WTC11 (cell line): Measurements from ENCODE around the gene PGAP3. TPM values are rescaled to one million over a fixed set of nuclear protein-coding genes. Genes with fewer than 3 reads are reported as not detected.

Experiments
- ATAC-seq: fragments of 200-7000 bp; cut with Tn5 transposase; 2 replicates; pipeline ENCODE4 v1.10.0; 2021; ENCODE audit warnings: mild to moderate bottlenecking, moderate library complexity
- Bru-seq: library from RNA; stranded (reverse); fragments of 400-500 nt; gene quantifications from one replicate; lab custom pipeline; 2021; lab: Mats Ljungman, UMichigan
- CTCF ChIA-PET: fragments of 300-600 bp; sonication (Branson Sonifier 250); formaldehyde crosslinking; loops from one replicate; lab custom pipeline; 2021; ENCODE audit warnings: antibody characterized with exemption; lab: Charles Lee
- POLR2A ChIA-PET: fragments of 350-600 bp; sonication (Branson Sonifier 250); formaldehyde crosslinking; loops from one replicate; lab custom pipeline; 2021; ENCODE audit warnings: antibody characterized with exemption; lab: Charles Lee
- DNase-seq: peaks from one replicate; pipeline ENCODE4 v3.0.0; 2021; ENCODE audit warnings: low spot score
- H3K27ac Mint-ChIP-seq: 2 replicates; pipeline ENCODE4 v1.8.0; 2021; ENCODE audit warnings: mixed read lengths
- H3K27me3 Mint-ChIP-seq: 2 replicates; pipeline ENCODE4 v1.8.0; 2021; ENCODE audit warnings: low read depth, mild to moderate bottlenecking, moderate library complexity, mixed read lengths
- H3K36me3 Mint-ChIP-seq: 2 replicates; pipeline ENCODE4 v1.8.0; 2021; ENCODE audit warnings: mixed read lengths
- H3K4me1 Mint-ChIP-seq: 2 replicates; pipeline ENCODE4 v1.8.0; 2022; ENCODE audit warnings: mixed read lengths
- H3K4me3 Mint-ChIP-seq: 2 replicates; pipeline ENCODE4 v1.8.0; 2021; ENCODE audit warnings: mild to moderate bottlenecking, moderate library complexity, mixed read lengths
- H3K9me3 Mint-ChIP-seq: 2 replicates; pipeline ENCODE4 v1.8.0; 2021; ENCODE audit warnings: mixed read lengths
- ELF4 ChIP-seq: sonication (generic); formaldehyde crosslinking; IDR thresholded peaks from 2 replicates; pipeline ENCODE4 v1.8.1; 2022; ENCODE audit warnings: low read depth, mild to moderate bottlenecking, moderate library complexity, missing genetic modification reagents
- HMGA2 ChIP-seq: fragments of 250-450 bp; sonication (Bioruptor Pico); IDR thresholded peaks from 2 replicates; pipeline ENCODE4 v1.4.0; 2021; ENCODE audit warnings: mild to moderate bottlenecking, moderate library complexity
- MXD4 ChIP-seq: fragments of 250-450 bp; sonication (Bioruptor Pico); IDR thresholded peaks from 2 replicates; pipeline ENCODE4 v1.8.0; 2021; ENCODE audit warnings: mild to moderate bottlenecking, moderate library complexity, borderline replicate concordance
- NR1H2 ChIP-seq: sonication (generic); formaldehyde crosslinking; IDR thresholded peaks from 2 replicates; pipeline ENCODE4 v1.9.0; 2021; ENCODE audit warnings: mild to moderate bottlenecking, moderate library complexity, missing genetic modification reagents
- NR2C2 ChIP-seq: sonication (generic); formaldehyde crosslinking; IDR thresholded peaks from 2 replicates; pipeline ENCODE4 v1.8.0; 2022; ENCODE audit warnings: mild to moderate bottlenecking, missing genetic modification reagents
- NR3C1 ChIP-seq: sonication (generic); formaldehyde crosslinking; conservative IDR thresholded peaks from 2 replicates; pipeline ENCODE4 v1.8.1; 2023; ENCODE audit warnings: low read depth, mild to moderate bottlenecking, missing genetic modification reagents
- SP1 ChIP-seq: sonication (generic); formaldehyde crosslinking; conservative IDR thresholded peaks from 2 replicates; pipeline ENCODE4 v1.8.1; 2022; ENCODE audit warnings: missing genetic modification reagents
- ZBTB21 ChIP-seq: sonication (generic); formaldehyde crosslinking; IDR thresholded peaks from 2 replicates; pipeline ENCODE4 v1.8.1; 2023; ENCODE audit warnings: mild to moderate bottlenecking, missing genetic modification reagents, borderline replicate concordance
- ZNF396 ChIP-seq: fragments of 250-450 bp; sonication (Bioruptor Pico); IDR thresholded peaks from 2 replicates; pipeline ENCODE4 v1.8.0; 2021; ENCODE audit warnings: mild to moderate bottlenecking, moderate library complexity, borderline replicate concordance
- ZNF416 ChIP-seq: fragments of 250-450 bp; sonication (Bioruptor Pico); IDR thresholded peaks from 2 replicates; pipeline ENCODE4 v1.9.0; 2021; ENCODE audit warnings: mild to moderate bottlenecking, inconsistent platforms
- long read RNA-seq, 3 experiments: library from RNA in 1 of 3; library from capped mRNA in 1 of 3; library from polyadenylated mRNA in 1 of 3; unstranded in 2 of 3; stranded (forward) in 1 of 3; transcript quantifications; one replicate each; pipeline ENCODE4 v2.0.0, GENCODE V29; 2021
- total RNA-seq: library from RNA; stranded (reverse); gene quantifications from 3 replicates; pipeline ENCODE4 v1.2.3, GENCODE V29; 2021
- TF ChIP-seq, protein P1 (sequence below): sonication (generic); formaldehyde crosslinking; IDR thresholded peaks from 2 replicates; pipeline ENCODE4 v1.8.1; 2022; ENCODE audit warnings: low read depth, mild to moderate bottlenecking, moderate library complexity, missing genetic modification reagents, borderline replicate concordance
- TF ChIP-seq, protein P2 (sequence below): fragments of 250-450 bp; sonication (Bioruptor Pico); IDR thresholded peaks from 2 replicates; pipeline ENCODE4 v1.9.0; 2021; ENCODE audit warnings: mild to moderate bottlenecking
- TF ChIP-seq, protein P3 (sequence below): sonication (generic); formaldehyde crosslinking; IDR thresholded peaks from 2 replicates; pipeline ENCODE4 v1.8.1; 2023; ENCODE audit warnings: mild to moderate bottlenecking, missing genetic modification reagents, borderline replicate concordance
- TF ChIP-seq, protein P4 (sequence below): sonication (generic); formaldehyde crosslinking; IDR thresholded peaks from 2 replicates; pipeline ENCODE4 v1.8.1; 2023; ENCODE audit warnings: mild to moderate bottlenecking, missing genetic modification reagents, moderate library complexity
- TF ChIP-seq, protein P5 (sequence below): fragments of 250-450 bp; sonication (Bioruptor Pico); conservative IDR thresholded peaks from 2 replicates; pipeline ENCODE4 v1.9.0; 2021; ENCODE audit warnings: mild to moderate bottlenecking
- TF ChIP-seq, protein P6 (sequence below): sonication (generic); formaldehyde crosslinking; conservative IDR thresholded peaks from 2 replicates; pipeline ENCODE4 v1.8.1; 2023; ENCODE audit warnings: mild to moderate bottlenecking, low read depth, missing genetic modification reagents, moderate library complexity
- TF ChIP-seq, protein P7 (sequence below): sonication (generic); formaldehyde crosslinking; IDR thresholded peaks from 2 replicates; pipeline ENCODE4 v1.8.0; 2022; ENCODE audit warnings: mild to moderate bottlenecking, missing genetic modification reagents

The PGAP3 gene, protein sequence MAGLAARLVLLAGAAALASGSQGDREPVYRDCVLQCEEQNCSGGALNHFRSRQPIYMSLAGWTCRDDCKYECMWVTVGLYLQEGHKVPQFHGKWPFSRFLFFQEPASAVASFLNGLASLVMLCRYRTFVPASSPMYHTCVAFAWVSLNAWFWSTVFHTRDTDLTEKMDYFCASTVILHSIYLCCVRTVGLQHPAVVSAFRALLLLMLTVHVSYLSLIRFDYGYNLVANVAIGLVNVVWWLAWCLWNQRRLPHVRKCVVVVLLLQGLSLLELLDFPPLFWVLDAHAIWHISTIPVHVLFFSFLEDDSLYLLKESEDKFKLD
- total RNA-seq (24.3 to 25.7 TPM (median 24.9 TPM) in 3 replicates), Bru-seq, nascent RNA (percentile 58 among the genes with signal in this experiment)
- long read RNA-seq, experiment 1, transcript PGAP3-202 (7 exons, 3,028 nt): minor isoform, 5 of 78 reads
- long read RNA-seq, experiment 1, transcript PGAP3-201 (8 exons, 2,737 nt): major isoform, 43 of 78 reads
- long read RNA-seq, experiment 1, partial matches to known transcripts: 4 of 78 reads
- long read RNA-seq, experiment 1, other reads (novel, unspliced or antisense): 24 of 78 reads
- long read RNA-seq, experiment 2, transcript PGAP3-201 (8 exons, 2,737 nt): major isoform, 6 of 28 reads
- long read RNA-seq, experiment 2, partial matches to known transcripts: 2 of 28 reads
- long read RNA-seq, experiment 2, other reads (novel, unspliced or antisense): 19 of 28 reads
- long read RNA-seq, experiment 3, transcript PGAP3-201 (8 exons, 2,737 nt): major isoform, 16 of 34 reads
- long read RNA-seq, experiment 3, partial matches to known transcripts: 0 of 34 reads
- long read RNA-seq, experiment 3, other reads (novel, unspliced or antisense): 16 of 34 reads

DNA sequence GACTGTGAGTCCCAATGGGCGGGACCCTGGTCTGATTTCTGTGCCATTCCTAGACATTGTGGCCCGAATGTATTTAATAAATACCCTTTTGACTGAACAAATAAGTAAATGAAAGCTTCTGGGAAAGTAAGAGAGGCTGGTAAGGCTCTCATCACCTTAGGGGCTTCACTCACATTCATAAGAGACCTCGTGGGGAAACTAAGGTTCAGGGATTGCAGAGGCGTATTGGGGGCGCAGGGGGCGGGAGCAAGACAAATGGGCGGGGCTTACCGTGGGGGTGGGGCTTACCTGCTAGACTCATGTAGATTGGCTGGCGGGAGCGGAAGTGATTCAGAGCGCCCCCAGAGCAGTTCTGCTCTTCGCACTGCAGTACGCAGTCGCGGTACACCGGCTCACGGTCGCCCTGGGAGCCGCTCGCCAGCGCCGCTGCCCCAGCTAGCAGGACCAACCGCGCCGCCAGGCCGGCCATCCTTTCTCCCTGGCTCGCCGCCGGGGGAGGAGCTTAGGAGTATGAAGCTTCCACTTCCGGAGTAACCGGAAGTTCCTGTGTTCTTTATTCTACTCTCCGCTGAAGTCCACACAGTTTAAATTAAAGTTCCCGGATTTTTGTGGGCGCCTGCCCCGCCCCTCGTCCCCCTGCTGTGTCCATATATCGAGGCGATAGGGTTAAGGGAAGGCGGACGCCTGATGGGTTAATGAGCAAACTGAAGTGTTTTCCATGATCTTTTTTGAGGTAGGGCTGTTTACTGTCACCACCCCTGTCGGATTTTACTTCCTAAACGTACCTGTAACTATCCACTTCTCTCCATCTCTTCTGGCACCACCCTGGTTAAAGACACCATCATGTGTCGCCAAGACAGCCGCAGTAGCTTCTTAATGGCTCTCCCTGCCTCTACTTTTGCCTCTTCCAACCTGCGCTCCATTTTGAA, at the start of gene PGAP3:
PGAP3 (minus strand) TSS at position 512 of the 929 bp plus-strand sequence; CDS start at position 469, 43 bp downstream.
- POLR2A ChIA-PET: interaction anchor here (0.8 to 2.8 kb wide), 9 partner anchors 9 to 43 kb away, joined by 3 to 25 read pairs (median 5); partner anchors contain the start of gene ERBB2
- H3K27me3 Mint-ChIP-seq: no peaks in the 10 kb centered on the region
- peak within 1 kb of the TSS; percentile 82 for H3K4me3 Mint-ChIP-seq
- peak; percentile 85 for ATAC-seq
- DNase-seq: peak; percentile 87
- no peaks in the 10 kb centered on the region for H3K9me3 Mint-ChIP-seq
- H3K36me3 Mint-ChIP-seq: peaks cover 7% of the 10 kb centered on the region
- peak within 1 kb of the TSS; percentile 93 for H3K27ac Mint-ChIP-seq
- peaks cover 40% of the 10 kb centered on the region for H3K4me1 Mint-ChIP-seq
- CTCF ChIA-PET: interaction anchor here (0.7 to 3.1 kb wide), 15 partner anchors 9 to 111 kb away, joined by 3 to 29 read pairs (median 10); partner anchors contain the start of genes ERBB2 and MIEN1
- TF ChIP-seq, protein P1, sequence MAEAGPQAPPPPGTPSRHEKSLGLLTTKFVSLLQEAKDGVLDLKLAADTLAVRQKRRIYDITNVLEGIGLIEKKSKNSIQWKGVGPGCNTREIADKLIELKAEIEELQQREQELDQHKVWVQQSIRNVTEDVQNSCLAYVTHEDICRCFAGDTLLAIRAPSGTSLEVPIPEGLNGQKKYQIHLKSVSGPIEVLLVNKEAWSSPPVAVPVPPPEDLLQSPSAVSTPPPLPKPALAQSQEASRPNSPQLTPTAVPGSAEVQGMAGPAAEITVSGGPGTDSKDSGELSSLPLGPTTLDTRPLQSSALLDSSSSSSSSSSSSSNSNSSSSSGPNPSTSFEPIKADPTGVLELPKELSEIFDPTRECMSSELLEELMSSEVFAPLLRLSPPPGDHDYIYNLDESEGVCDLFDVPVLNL: no peak
- no peak for TF ChIP-seq MXD4 (CRISPR knock-in tag)
- no peak for TF ChIP-seq NR3C1
- TF ChIP-seq ZNF416: no peak
- no peak for TF ChIP-seq ZNF396
- TF ChIP-seq, protein P2, sequence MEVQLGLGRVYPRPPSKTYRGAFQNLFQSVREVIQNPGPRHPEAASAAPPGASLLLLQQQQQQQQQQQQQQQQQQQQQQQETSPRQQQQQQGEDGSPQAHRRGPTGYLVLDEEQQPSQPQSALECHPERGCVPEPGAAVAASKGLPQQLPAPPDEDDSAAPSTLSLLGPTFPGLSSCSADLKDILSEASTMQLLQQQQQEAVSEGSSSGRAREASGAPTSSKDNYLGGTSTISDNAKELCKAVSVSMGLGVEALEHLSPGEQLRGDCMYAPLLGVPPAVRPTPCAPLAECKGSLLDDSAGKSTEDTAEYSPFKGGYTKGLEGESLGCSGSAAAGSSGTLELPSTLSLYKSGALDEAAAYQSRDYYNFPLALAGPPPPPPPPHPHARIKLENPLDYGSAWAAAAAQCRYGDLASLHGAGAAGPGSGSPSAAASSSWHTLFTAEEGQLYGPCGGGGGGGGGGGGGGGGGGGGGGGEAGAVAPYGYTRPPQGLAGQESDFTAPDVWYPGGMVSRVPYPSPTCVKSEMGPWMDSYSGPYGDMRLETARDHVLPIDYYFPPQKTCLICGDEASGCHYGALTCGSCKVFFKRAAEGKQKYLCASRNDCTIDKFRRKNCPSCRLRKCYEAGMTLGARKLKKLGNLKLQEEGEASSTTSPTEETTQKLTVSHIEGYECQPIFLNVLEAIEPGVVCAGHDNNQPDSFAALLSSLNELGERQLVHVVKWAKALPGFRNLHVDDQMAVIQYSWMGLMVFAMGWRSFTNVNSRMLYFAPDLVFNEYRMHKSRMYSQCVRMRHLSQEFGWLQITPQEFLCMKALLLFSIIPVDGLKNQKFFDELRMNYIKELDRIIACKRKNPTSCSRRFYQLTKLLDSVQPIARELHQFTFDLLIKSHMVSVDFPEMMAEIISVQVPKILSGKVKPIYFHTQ: no peak
- no peak for TF ChIP-seq NR1H2 (CRISPR knock-in tag)
- peak; percentile 92 for TF ChIP-seq SP1 (CRISPR knock-in tag)
- TF ChIP-seq, protein P3, sequence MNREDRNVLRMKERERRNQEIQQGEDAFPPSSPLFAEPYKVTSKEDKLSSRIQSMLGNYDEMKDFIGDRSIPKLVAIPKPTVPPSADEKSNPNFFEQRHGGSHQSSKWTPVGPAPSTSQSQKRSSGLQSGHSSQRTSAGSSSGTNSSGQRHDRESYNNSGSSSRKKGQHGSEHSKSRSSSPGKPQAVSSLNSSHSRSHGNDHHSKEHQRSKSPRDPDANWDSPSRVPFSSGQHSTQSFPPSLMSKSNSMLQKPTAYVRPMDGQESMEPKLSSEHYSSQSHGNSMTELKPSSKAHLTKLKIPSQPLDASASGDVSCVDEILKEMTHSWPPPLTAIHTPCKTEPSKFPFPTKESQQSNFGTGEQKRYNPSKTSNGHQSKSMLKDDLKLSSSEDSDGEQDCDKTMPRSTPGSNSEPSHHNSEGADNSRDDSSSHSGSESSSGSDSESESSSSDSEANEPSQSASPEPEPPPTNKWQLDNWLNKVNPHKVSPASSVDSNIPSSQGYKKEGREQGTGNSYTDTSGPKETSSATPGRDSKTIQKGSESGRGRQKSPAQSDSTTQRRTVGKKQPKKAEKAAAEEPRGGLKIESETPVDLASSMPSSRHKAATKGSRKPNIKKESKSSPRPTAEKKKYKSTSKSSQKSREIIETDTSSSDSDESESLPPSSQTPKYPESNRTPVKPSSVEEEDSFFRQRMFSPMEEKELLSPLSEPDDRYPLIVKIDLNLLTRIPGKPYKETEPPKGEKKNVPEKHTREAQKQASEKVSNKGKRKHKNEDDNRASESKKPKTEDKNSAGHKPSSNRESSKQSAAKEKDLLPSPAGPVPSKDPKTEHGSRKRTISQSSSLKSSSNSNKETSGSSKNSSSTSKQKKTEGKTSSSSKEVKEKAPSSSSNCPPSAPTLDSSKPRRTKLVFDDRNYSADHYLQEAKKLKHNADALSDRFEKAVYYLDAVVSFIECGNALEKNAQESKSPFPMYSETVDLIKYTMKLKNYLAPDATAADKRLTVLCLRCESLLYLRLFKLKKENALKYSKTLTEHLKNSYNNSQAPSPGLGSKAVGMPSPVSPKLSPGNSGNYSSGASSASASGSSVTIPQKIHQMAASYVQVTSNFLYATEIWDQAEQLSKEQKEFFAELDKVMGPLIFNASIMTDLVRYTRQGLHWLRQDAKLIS (CRISPR knock-in tag): no peak
- TF ChIP-seq NR2C2 (CRISPR knock-in tag): peak; percentile 86
- TF ChIP-seq, protein P4, sequence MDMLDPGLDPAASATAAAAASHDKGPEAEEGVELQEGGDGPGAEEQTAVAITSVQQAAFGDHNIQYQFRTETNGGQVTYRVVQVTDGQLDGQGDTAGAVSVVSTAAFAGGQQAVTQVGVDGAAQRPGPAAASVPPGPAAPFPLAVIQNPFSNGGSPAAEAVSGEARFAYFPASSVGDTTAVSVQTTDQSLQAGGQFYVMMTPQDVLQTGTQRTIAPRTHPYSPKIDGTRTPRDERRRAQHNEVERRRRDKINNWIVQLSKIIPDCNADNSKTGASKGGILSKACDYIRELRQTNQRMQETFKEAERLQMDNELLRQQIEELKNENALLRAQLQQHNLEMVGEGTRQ (CRISPR knock-in tag): no peak
- no peak for TF ChIP-seq ZBTB21 (CRISPR knock-in tag)
- no peak for TF ChIP-seq HMGA2 (CRISPR knock-in tag)
- TF ChIP-seq, protein P5, sequence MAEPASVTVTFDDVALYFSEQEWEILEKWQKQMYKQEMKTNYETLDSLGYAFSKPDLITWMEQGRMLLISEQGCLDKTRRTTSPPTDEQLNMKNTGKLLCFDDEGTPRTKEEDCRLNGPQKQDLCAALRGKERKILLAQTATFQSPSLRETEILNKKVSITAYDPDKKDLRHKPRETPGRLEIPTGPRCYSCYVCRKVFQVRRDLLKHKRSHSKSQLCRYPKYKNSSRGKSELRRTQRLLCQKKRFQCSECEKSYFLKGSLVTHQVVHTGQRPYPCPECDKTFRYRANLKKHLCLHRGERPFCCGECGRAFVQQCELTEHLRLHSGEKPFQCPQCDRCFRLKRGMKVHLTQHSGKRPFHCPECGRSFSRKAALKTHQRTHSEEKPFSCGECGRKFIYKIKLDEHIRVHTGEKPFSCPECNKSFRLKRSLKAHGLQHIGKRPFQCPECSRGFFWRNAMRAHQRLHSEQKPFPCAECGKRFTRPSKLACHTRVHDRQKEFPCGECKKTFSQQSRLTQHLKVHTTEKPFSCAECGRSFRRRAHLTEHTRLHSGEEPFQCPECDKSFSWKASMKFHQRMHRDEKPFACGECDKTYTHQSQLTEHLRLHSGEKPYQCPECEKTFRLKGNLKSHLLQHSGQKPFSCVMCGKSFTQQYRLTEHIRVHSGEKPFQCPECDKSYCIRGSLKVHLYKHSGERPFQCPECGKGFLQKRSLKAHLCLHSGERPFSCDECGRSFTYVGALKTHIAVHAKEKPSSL (CRISPR knock-in tag): no peak
- TF ChIP-seq, protein P6, sequence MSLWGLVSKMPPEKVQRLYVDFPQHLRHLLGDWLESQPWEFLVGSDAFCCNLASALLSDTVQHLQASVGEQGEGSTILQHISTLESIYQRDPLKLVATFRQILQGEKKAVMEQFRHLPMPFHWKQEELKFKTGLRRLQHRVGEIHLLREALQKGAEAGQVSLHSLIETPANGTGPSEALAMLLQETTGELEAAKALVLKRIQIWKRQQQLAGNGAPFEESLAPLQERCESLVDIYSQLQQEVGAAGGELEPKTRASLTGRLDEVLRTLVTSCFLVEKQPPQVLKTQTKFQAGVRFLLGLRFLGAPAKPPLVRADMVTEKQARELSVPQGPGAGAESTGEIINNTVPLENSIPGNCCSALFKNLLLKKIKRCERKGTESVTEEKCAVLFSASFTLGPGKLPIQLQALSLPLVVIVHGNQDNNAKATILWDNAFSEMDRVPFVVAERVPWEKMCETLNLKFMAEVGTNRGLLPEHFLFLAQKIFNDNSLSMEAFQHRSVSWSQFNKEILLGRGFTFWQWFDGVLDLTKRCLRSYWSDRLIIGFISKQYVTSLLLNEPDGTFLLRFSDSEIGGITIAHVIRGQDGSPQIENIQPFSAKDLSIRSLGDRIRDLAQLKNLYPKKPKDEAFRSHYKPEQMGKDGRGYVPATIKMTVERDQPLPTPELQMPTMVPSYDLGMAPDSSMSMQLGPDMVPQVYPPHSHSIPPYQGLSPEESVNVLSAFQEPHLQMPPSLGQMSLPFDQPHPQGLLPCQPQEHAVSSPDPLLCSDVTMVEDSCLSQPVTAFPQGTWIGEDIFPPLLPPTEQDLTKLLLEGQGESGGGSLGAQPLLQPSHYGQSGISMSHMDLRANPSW: no peak
- no peak for TF ChIP-seq ELF4
- TF ChIP-seq, protein P7, sequence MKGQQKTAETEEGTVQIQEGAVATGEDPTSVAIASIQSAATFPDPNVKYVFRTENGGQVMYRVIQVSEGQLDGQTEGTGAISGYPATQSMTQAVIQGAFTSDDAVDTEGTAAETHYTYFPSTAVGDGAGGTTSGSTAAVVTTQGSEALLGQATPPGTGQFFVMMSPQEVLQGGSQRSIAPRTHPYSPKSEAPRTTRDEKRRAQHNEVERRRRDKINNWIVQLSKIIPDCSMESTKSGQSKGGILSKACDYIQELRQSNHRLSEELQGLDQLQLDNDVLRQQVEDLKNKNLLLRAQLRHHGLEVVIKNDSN (CRISPR knock-in tag): 0 out of 2 replicates have a peak, but pooled peaks have one; percentile 12
